Measurements from ENCODE around the gene LRSAM1. TPM values are rescaled to one million over a fixed set of nuclear protein-coding genes. Genes with fewer than 3 reads are reported as not detected.

LRSAM1 gene
- total RNA-seq, 1 experiment from 2014 or later: 25.8 TPM

GRCh38 chr9:127506117-127506813, 55.0 kb downstream of the LRSAM1 start:
- Mint-ChIP-seq H3K4me3 (ENCODE audit: unreplicated experiment) (no peak overlapping the region), H3K27ac (ENCODE audit: unreplicated experiment) (no peak overlapping the region)
- intact Hi-C loops (cut with micrococcal nuclease; ENCODE audit: unreplicated experiment): loop anchor here (10.0 kb wide), 1 partner anchor 279 kb away; the partner anchor contains the start of gene CDK9

GRCh38 chr9:127506814-127507750, 55.8 kb downstream of the LRSAM1 start:
- no peaks in the 10 kb centered on the region for H3K27me3 ChIP-seq (replicated peaks; ENCODE audit: control insufficient read depth, insufficient read depth, low read length)
- POLR2A ChIA-PET: no interaction called here
- H3K4me1 ChIP-seq: no peaks in the 10 kb centered on the region
- no peak for TF ChIP-seq CTCF (IDR thresholded peaks at IDR 0.05; ENCODE audit: insufficient read depth in 1 of 2, low read depth in 1 of 2, low read length in 1 of 2, severe bottlenecking in 1 of 2, unreplicated experiment in 1 of 2)
- no peak overlapping the region for H3K4me3 ChIP-seq (ENCODE audit: low read depth, low read length)
- CTCF ChIA-PET: interaction anchor here (1.3 kb wide), 1 partner anchor 79 kb away, joined by 3 read pairs; no protein-coding TSS in a partner anchor
- BruUV-seq (replicated peaks): no TSS peak
- Mint-ChIP-seq H3K4me1 (ENCODE audit: low read depth, unreplicated experiment) (no peaks in the 10 kb centered on the region), H3K9me3 (ENCODE audit: unreplicated experiment) (no peaks in the 10 kb centered on the region), H3K4me3 (ENCODE audit: unreplicated experiment) (no peak overlapping the region), H3K36me3 (ENCODE audit: insufficient read depth, unreplicated experiment) (peaks cover 35% of the 10 kb centered on the region), H3K27ac (ENCODE audit: unreplicated experiment) (no peak overlapping the region), H3K27me3 (ENCODE audit: insufficient read depth, unreplicated experiment) (no peaks in the 10 kb centered on the region)
- peaks cover 5% of the 10 kb centered on the region for H3K36me3 ChIP-seq (ENCODE audit: control insufficient read depth, insufficient read depth, low read length)
- no peak for DNase-seq
- intact Hi-C loops (cut with micrococcal nuclease; ENCODE audit: unreplicated experiment): loop anchor here (10.0 kb wide), 1 partner anchor 278 kb away; the partner anchor contains the start of gene CDK9
- no peaks in the 10 kb centered on the region for H3K9me3 ChIP-seq

More at GRCh38 chr9:127506117-127506813, 55.0 kb downstream of the LRSAM1 start:
- Histone ChIP-seq H3K4me3 (ENCODE audit: low read depth, low read length) (no peak overlapping the region), H3K9me3 (no peaks in the 10 kb centered on the region), H3K4me1 (no peaks in the 10 kb centered on the region), H3K36me3 (ENCODE audit: control insufficient read depth, insufficient read depth, low read length) (peaks cover 5% of the 10 kb centered on the region), H3K27me3 (replicated peaks; ENCODE audit: control insufficient read depth, insufficient read depth, low read length) (no peaks in the 10 kb centered on the region)
- no TSS peak for BruUV-seq (replicated peaks)
- TF ChIP-seq CTCF (IDR thresholded peaks at IDR 0.05; ENCODE audit: insufficient read depth in 1 of 2, low read depth in 1 of 2, low read length in 1 of 2, severe bottlenecking in 1 of 2, unreplicated experiment in 1 of 2): peak in 1 of 2 experiments; percentile 1
- no peaks in the 10 kb centered on the region for H3K4me1 Mint-ChIP-seq (ENCODE audit: low read depth, unreplicated experiment)
- no peaks in the 10 kb centered on the region for H3K9me3 Mint-ChIP-seq (ENCODE audit: unreplicated experiment)
- H3K27me3 Mint-ChIP-seq (ENCODE audit: insufficient read depth, unreplicated experiment): no peaks in the 10 kb centered on the region
- H3K36me3 Mint-ChIP-seq (ENCODE audit: insufficient read depth, unreplicated experiment): peaks cover 43% of the 10 kb centered on the region
- no peak for DNase-seq
- CTCF ChIA-PET: no interaction called here
- POLR2A ChIA-PET: no interaction called here

All from Caco-2 (cell line).